Muscle layer of colon (tissue), 2 donors: Measurements from ENCODE around the gene ADPRHL1.
"Not testable (repeated sequence)": the region's sequence is repeated elsewhere in the genome, so short reads cannot be mapped to it uniquely, and the experiment has no call there.

ENCODE experiments used
- H3K27ac ChIP-seq: one replicate; pipeline ENCODE4 v1.7.0; 2013; ENCODE audit warnings: low read depth, mild to moderate bottlenecking, low read length, moderate library complexity
- H3K27me3 ChIP-seq, 2 donors: one replicate each; pipeline ENCODE4 v1.7.0; 2013; ENCODE audit warnings: low read length in 2 of 2, mild to moderate bottlenecking in 2 of 2; ENCODE audit not compliant: insufficient read depth in 2 of 2, control insufficient read depth in 1 of 2
- H3K36me3 ChIP-seq: one replicate; pipeline ENCODE4 v1.7.0; 2013; ENCODE audit warnings: mild to moderate bottlenecking, low read length; ENCODE audit not compliant: insufficient read depth
- H3K4me1 ChIP-seq: one replicate; pipeline ENCODE4 v1.7.0; 2013; ENCODE audit warnings: mild to moderate bottlenecking, low read length; ENCODE audit not compliant: insufficient read depth
- H3K4me3 ChIP-seq, 2 donors: one replicate each; pipeline ENCODE4 v1.7.0; 2013; ENCODE audit warnings: low read length in 2 of 2, low read depth in 1 of 2, mild to moderate bottlenecking in 1 of 2, moderate library complexity in 1 of 2
- H3K9ac ChIP-seq: one replicate; pipeline ENCODE4 v1.7.0; 2013; ENCODE audit warnings: low read length
- H3K9me3 ChIP-seq: one replicate; pipeline ENCODE4 v1.7.0; 2013; ENCODE audit warnings: mild to moderate bottlenecking, low read length
- donor health status: abdominal sarcoma.
- donor health status: Adenocarcinoma of cecum.

The ADPRHL1 gene

GRCh38 chr13:113393226-113393562, 60.1 kb downstream of the ADPRHL1 start:
- H3K9ac ChIP-seq: peak overlapping the region; percentile 33
- no peak overlapping the region for H3K27ac ChIP-seq
- no peaks in the 10 kb centered on the region for H3K36me3 ChIP-seq
- no peaks in the 10 kb centered on the region for H3K4me1 ChIP-seq
- H3K9me3 ChIP-seq: no peaks in the 10 kb centered on the region
- H3K27me3 ChIP-seq: no peaks in the 10 kb centered on the region
- H3K4me3 ChIP-seq: peak overlapping the region; percentile 68 to 82

GRCh38 chr13:113390874-113391497, 62.3 kb downstream of the ADPRHL1 start:
- Histone ChIP-seq H3K4me1 (no peaks in the 10 kb centered on the region), H3K4me3 (no peak overlapping the region), H3K36me3 (no peaks in the 10 kb centered on the region), H3K27ac (no peak overlapping the region), H3K9ac (no peak overlapping the region), H3K27me3 (no peaks in the 10 kb centered on the region), H3K9me3 (no peaks in the 10 kb centered on the region)

- H3K9ac ChIP-seq, H3K27ac ChIP-seq, H3K4me1 ChIP-seq, H3K36me3 ChIP-seq, H3K27me3 ChIP-seq, H3K9me3 ChIP-seq, H3K4me3 ChIP-seq: not testable (repeated sequence)
Observed at GRCh38 chr13:113389586-113389985, 63.7 kb downstream of the ADPRHL1 start.

- no peak overlapping the region for H3K4me3 ChIP-seq
- H3K27me3 ChIP-seq: no peaks in the 10 kb centered on the region
- no peaks in the 10 kb centered on the region for H3K36me3 ChIP-seq
- H3K9me3 ChIP-seq: no peaks in the 10 kb centered on the region
- H3K27ac ChIP-seq: no peak overlapping the region
- H3K9ac ChIP-seq: no peak overlapping the region
- no peaks in the 10 kb centered on the region for H3K4me1 ChIP-seq
Observed at GRCh38 chr13:113387396-113387795, 65.9 kb downstream of the ADPRHL1 start.

GRCh38 chr13:113383089-113383488, 70.2 kb downstream of the ADPRHL1 start:
- H3K36me3 ChIP-seq: no peaks in the 10 kb centered on the region
- H3K27ac ChIP-seq: no peak overlapping the region
- H3K9ac ChIP-seq: no peak overlapping the region
- no peaks in the 10 kb centered on the region for H3K4me1 ChIP-seq
- H3K27me3 ChIP-seq: no peaks in the 10 kb centered on the region
- no peaks in the 10 kb centered on the region for H3K9me3 ChIP-seq
- H3K4me3 ChIP-seq: no peak overlapping the region

- H3K9ac ChIP-seq, H3K4me1 ChIP-seq, H3K4me3 ChIP-seq, H3K27me3 ChIP-seq, H3K36me3 ChIP-seq, H3K27ac ChIP-seq, H3K9me3 ChIP-seq: not testable (repeated sequence)
Observed at GRCh38 chr13:113382542-113382941, 70.7 kb downstream of the ADPRHL1 start.

GRCh38 chr13:113378825-113379224, 74.5 kb downstream of the ADPRHL1 start:
- H3K4me1 ChIP-seq: no peaks in the 10 kb centered on the region
- no peak overlapping the region for H3K9ac ChIP-seq
- H3K27me3 ChIP-seq: peaks cover 0 to 5% of the 10 kb centered on the region in 2 donors
- H3K27ac ChIP-seq: no peak overlapping the region
- no peaks in the 10 kb centered on the region for H3K36me3 ChIP-seq
- no peaks in the 10 kb centered on the region for H3K9me3 ChIP-seq
- H3K4me3 ChIP-seq: no peak overlapping the region

- H3K27me3 ChIP-seq: peaks cover 0 to 5% of the 10 kb centered on the region in 2 donors
- H3K9ac ChIP-seq: no peak overlapping the region
- no peaks in the 10 kb centered on the region for H3K36me3 ChIP-seq
- H3K9me3 ChIP-seq: no peaks in the 10 kb centered on the region
- no peak overlapping the region for H3K4me3 ChIP-seq
- H3K4me1 ChIP-seq: no peaks in the 10 kb centered on the region
- no peak overlapping the region for H3K27ac ChIP-seq
Observed at GRCh38 chr13:113374511-113375175, 78.6 kb downstream of the ADPRHL1 start.

GRCh38 chr13:113373811-113374485, 79.3 kb downstream of the ADPRHL1 start:
- no peaks in the 10 kb centered on the region for H3K36me3 ChIP-seq
- no peak overlapping the region for H3K4me3 ChIP-seq
- no peaks in the 10 kb centered on the region for H3K4me1 ChIP-seq
- H3K9me3 ChIP-seq: no peaks in the 10 kb centered on the region
- no peak overlapping the region for H3K9ac ChIP-seq
- H3K27me3 ChIP-seq: peaks cover 0 to 5% of the 10 kb centered on the region in 2 donors
- no peak overlapping the region for H3K27ac ChIP-seq

GRCh38 chr13:113371701-113372100, 81.6 kb downstream of the ADPRHL1 start:
- not testable (repeated sequence) for H3K36me3 ChIP-seq, H3K4me1 ChIP-seq, H3K4me3 ChIP-seq, H3K27me3 ChIP-seq, H3K9me3 ChIP-seq, H3K9ac ChIP-seq, H3K27ac ChIP-seq

GRCh38 chr13:113371061-113371460, 82.2 kb downstream of the ADPRHL1 start:
- Histone ChIP-seq H3K4me1 (no peaks in the 10 kb centered on the region), H3K4me3 (no peak overlapping the region), H3K9me3 (no peaks in the 10 kb centered on the region), H3K27ac (no peak overlapping the region), H3K36me3 (no peaks in the 10 kb centered on the region), H3K27me3 (peaks cover 0 to 5% of the 10 kb centered on the region in 2 donors), H3K9ac (no peak overlapping the region)

GRCh38 chr13:113369881-113370280, 83.4 kb downstream of the ADPRHL1 start:
- Histone ChIP-seq H3K9me3 (no peaks in the 10 kb centered on the region), H3K27ac (no peak overlapping the region), H3K9ac (no peak overlapping the region), H3K27me3 (peaks cover 0 to 5% of the 10 kb centered on the region in 2 donors), H3K4me1 (no peaks in the 10 kb centered on the region), H3K36me3 (no peaks in the 10 kb centered on the region), H3K4me3 (no peak overlapping the region)
